VCaP (cell line): Measurements from ENCODE around the gene ABCC4.

ENCODE experiments used
- H3K27ac ChIP-seq: fragments of 450-650 bp; 2 replicates; pipeline ENCODE4 v1.5.1; 2017
- TF ChIP-seq, protein P1 (sequence below): fragments of 450-650 bp; conservative IDR thresholded peaks from 2 replicates; pipeline ENCODE4 v1.5.1; 2017; ENCODE audit warnings: mild to moderate bottlenecking, moderate library complexity

ABCC4 gene

DNA sequence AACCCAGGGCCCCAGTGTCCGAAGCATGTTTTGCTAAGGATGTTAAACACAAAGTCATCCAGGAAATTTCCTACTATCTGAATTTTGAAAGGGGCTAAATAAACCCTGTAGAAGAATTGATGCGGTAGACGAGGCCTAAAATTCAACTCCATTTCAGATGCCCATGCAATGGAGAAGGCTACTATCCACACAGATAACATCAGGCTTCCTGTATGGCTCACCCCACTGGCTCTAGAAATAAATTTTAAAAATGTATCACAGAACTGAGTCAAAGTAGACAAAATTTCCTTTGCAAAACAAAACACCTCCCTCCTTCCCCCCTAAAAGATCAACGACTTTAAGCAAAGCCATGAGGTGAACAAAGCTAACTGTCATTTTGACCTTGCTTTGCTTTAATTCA, 188.4 kb downstream of the ABCC4 start:
- TF ChIP-seq, protein P1, sequence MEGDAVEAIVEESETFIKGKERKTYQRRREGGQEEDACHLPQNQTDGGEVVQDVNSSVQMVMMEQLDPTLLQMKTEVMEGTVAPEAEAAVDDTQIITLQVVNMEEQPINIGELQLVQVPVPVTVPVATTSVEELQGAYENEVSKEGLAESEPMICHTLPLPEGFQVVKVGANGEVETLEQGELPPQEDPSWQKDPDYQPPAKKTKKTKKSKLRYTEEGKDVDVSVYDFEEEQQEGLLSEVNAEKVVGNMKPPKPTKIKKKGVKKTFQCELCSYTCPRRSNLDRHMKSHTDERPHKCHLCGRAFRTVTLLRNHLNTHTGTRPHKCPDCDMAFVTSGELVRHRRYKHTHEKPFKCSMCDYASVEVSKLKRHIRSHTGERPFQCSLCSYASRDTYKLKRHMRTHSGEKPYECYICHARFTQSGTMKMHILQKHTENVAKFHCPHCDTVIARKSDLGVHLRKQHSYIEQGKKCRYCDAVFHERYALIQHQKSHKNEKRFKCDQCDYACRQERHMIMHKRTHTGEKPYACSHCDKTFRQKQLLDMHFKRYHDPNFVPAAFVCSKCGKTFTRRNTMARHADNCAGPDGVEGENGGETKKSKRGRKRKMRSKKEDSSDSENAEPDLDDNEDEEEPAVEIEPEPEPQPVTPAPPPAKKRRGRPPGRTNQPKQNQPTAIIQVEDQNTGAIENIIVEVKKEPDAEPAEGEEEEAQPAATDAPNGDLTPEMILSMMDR: no peak
- peak overlapping the region; percentile 71; the same call in 1 of the 2 replicates for H3K27ac ChIP-seq

DNA sequence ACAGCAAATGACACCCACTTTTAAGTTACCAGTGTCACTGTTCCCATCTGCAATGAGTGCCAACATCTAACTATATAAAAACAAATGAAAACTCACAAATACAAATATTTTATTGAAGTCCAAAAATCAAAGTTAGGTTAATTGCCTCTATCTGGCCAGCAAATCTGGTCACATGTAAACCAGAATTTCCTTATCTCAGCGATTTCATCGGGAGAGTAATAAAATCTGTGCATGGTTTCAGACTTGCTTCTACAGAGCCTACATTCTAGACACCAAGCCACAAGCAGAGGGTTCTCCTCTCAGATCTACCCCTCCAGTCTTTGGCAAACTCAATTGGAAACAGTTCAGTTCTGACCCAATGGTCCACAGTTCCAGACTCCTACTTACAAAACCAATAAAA, 189.6 kb downstream of the ABCC4 start:
- TF ChIP-seq, protein P1: no peak
- peak overlapping the region; percentile 71 for H3K27ac ChIP-seq

DNA sequence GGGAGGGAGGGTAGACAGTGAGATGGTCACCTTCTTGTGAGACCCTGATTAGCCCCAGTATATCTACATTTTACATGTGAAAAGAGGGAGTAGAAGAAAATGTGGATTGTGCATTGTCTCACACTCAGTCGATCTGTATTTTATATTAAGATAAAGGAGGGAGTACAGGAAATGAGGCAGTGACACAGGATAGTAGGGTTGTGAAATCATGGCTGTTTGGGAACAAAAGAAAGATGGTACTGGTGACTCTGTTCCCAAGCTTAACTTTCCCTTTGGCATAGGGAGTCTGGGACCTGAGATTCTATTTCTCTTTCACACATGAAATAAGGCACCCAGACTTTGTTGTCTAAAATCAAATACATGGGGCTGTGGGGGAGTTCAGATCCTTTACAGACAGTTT, 194.7 kb downstream of the ABCC4 start:
- no peak overlapping the region for H3K27ac ChIP-seq
- TF ChIP-seq, protein P1: no peak

DNA sequence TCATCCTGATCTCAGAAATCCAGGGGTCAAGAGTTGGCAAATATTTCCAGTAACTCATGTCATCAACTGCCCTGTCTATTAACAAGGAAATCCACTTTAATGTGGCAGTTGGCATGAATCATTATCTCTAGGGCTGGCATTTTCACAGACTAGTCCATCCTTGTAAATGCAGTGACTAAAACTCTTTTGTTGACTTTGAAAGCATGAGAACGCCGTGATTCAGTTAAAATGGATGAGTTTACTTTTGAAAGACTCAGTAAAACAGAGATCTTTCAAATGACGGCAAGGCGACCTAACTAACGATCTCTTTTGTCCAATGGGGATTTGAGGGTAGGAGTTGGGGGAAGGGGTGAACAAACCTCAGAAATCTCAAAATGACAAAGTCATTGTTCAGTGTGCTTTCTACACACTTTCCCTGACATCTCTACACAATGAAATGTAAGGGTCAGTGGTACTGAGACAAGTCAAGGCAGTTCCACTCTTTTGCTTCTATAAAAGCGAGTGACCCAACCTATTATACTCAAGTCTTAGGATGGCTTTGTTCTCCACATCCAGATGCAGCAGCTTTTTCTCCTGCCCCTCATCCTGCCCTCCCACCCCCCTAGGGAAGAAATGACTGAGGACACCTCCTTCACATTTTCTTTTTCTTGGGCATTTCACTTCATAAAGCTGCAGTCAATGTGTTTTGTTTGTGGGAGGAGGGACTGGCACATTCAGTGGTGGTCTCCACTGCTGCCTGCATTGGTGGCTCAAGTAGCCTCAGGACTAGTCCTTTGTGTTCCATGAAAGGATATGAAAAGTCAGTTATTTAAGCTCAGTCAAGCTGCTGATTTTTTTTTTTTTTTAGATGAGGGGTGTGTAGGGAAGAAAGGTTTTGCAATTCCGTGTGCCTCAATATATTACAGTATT, 200.5 kb downstream of the ABCC4 start:
- peak overlapping the region; percentile 61 for H3K27ac ChIP-seq
- TF ChIP-seq, protein P1: no peak

DNA sequence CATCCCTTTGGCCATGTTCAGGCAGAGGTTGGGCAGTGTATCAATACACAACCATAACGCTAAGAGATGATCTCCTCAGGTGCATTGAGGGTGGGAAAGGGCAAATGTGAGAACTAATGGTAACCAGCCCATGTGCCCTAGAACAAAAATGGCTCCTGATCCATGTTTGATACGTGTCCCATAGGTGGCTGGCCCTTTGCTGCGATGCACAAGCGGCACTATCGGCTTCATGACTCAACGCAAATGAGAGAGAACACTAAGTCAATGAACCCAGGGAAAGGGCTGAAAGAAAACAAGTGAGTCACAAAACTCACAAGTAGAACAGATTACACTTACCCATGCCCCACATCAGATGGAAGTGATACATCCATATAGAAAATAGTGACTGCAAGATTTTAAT, 201.7 kb downstream of the ABCC4 start:
- TF ChIP-seq, protein P1: no peak
- H3K27ac ChIP-seq: peak overlapping the region; percentile 61

DNA sequence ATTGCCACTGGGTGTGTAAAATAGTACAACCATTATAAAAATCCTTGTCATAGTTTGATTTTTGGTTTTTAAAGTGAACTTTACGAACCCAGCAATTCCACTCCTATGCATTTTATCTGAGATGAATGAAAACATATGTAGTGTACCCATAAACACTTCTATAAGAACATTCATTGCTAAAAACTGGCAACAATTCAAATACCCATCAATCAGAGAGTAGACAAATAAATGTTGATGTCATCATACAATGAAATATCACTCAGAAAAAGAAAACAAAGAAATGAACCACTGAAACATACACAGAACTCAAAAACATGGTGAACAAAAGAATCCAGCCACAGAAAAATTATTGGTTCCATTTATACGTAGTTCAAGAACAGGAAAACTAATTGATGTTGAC, 202.3 kb downstream of the ABCC4 start:
- TF ChIP-seq, protein P1: no peak
- no peak overlapping the region for H3K27ac ChIP-seq

DNA sequence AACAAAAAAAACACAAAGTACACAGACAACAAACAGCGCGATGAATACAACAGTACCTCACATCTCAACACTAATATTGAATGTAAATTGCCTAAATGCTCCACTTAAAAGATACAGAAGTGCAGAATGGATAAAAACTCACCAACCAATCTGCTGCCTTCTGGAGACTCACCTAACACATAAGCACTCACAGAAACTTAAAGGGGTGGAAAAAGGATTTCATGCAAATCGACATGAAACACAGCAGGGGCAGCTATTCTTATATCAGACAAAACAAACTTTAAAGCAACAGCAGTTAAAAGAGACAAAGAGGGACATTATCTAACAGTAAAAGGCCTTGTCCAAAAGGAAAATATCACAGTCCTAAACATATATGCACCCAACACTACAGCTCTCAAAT, 209.5 kb downstream of the ABCC4 start:
- TF ChIP-seq, protein P1: no peak
- H3K27ac ChIP-seq: peak overlapping the region; percentile 47
